KOPT-K1 (cell line): ENCODE measurements around the gene PRDX2.

Source experiments
- H3K27ac ChIP-seq: fragments of 200-600 bp; sonication (generic); 2 replicates; pipeline ENCODE4 v1.5.1; 2016; ENCODE audit warnings: antibody characterized with exemption, mild to moderate bottlenecking, low read depth, low read length; ENCODE audit not compliant: poor library complexity, severe bottlenecking
- H3K36me3 ChIP-seq: fragments of 200-600 bp; sonication (generic); 2 replicates; pipeline ENCODE4 v1.5.1; 2017; ENCODE audit warnings: antibody characterized with exemption, mild to moderate bottlenecking, low read length, moderate library complexity; ENCODE audit not compliant: insufficient read depth
- H3K9me3 ChIP-seq: fragments of 200-600 bp; sonication (generic); 2 replicates; pipeline ENCODE4 v1.5.1; 2017; ENCODE audit warnings: antibody characterized with exemption, low read length, mild to moderate bottlenecking; ENCODE audit not compliant: insufficient read depth, poor library complexity, severe bottlenecking

Gene PRDX2

GRCh38 chr19:12790628-12791344 lies 10.8 kb downstream of the PRDX2 start:
- Histone ChIP-seq H3K27ac (peak overlapping the region; percentile 94), H3K9me3 (no peaks in the 10 kb centered on the region), H3K36me3 (no peaks in the 10 kb centered on the region)

DNA sequence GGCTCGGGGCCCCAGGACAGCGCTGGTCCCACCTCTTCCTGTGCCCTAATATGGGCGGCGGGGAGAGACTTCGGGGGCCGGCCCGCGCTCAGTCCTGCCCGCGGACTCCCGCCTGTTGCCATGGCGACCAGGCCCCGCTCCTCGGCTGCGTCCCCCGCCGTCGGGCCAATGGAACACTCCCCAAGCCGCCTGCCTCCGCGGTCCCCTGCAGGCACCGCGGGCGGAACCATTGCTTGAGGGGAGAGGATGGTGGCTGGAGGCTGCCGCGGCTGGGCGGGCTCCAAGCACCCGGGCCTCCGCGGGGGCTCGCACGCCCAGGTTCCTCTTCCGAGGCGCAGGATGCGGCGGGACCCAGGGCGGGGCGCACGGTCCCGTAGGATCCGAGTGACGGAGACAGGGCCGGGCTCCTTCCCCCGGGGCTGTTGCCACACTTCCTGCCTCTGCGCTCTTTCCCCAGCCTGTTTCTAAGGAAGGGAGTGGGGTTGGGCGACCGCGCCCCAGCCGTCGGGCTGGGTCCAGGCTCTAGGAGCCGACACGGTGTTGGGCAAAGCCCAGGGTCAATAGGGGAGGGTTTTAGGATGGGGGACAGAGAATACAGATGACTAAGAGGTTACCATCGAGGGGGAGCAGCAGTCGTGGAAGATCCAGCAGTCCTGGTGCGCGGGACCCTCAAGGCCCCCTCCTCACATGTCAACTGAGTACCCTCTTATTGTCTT lies 11.5 kb downstream of the PRDX2 start:
- Histone ChIP-seq H3K9me3 (no peaks in the 10 kb centered on the region), H3K27ac (peak overlapping the region; percentile 94), H3K36me3 (no peaks in the 10 kb centered on the region)

GRCh38 chr19:12789098-12789903 lies 12.3 kb downstream of the PRDX2 start:
- no peaks in the 10 kb centered on the region for H3K9me3 ChIP-seq
- H3K27ac ChIP-seq = peak overlapping the region; percentile 94
- H3K36me3 ChIP-seq = no peaks in the 10 kb centered on the region

DNA sequence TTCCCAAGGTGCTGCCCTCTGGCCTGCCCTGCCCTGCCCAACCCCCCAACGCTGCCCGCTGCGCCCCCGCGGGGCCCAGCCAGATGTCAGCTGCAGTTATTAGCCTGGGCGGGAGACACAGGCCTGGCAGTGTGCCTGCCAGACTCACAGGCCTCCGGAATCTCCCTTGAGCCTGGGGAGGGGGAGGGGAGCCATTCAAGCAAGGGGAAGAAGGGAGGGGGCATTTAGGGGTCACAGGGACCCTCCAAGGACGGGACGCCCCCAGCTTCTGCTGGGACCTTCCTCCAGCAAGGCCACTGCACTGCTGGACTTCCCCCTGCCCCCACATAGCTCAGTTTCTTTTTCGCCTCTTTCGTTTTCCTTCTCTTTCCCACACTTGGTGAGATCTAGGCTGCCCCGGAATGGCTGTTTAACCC lies 12.9 kb downstream of the PRDX2 start:
- Histone ChIP-seq H3K9me3 (no peaks in the 10 kb centered on the region), H3K36me3 (no peaks in the 10 kb centered on the region), H3K27ac (peak overlapping the region; percentile 94)

DNA sequence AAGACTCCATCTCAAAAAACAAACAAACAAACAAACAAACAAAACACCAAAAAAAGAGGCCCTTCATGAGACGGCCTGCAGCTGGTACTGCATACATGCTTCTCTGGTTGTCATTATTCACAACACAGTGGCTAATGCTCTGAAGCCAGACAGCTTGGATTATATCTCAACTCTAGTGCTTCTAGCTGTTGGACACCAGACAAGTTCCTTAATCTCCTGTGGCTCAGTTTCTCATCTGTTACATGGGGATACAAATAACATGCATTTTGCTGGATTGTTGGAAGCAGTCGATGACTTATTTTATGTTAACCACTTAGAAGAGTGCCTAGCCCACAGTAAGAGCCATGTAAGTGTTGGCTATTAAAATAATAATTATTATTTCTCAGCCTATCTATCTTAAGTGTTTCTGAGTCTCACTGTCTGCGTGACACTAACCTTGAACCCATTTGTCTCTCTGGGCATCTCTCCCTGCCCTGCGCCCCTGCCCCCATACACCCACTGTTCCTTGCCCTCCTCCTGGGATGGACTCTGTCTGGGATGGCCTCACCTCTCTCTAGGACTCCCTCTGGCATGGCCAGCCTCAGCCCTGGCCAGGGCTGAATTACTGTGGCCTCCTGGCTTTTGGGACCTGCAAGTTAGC lies 13.4 kb downstream of the PRDX2 start:
- no peaks in the 10 kb centered on the region for H3K9me3 ChIP-seq
- no peaks in the 10 kb centered on the region for H3K36me3 ChIP-seq
- H3K27ac ChIP-seq = peak overlapping the region; percentile 94

DNA sequence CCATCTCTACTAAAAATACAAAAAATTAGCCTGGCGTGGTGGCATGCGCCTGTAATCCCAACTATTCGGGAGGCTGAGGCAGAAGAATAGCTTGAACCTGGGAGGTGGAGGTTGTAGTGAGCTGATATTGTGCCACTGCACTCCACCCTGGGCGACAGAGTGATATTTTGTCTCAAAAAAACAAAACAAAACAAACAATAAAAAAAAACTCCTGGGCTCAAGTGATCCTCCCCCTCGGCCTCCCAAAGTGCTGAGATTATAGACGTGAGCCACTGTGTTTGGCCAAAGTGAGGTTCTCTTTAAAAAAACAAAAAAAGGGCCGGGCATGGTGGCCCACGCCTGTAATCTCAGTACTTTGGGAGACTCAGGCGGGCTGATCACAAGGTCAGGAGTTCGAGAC lies 14.1 kb downstream of the PRDX2 start:
- Histone ChIP-seq H3K9me3 (no peaks in the 10 kb centered on the region), H3K36me3 (no peaks in the 10 kb centered on the region), H3K27ac (no peak overlapping the region)

DNA sequence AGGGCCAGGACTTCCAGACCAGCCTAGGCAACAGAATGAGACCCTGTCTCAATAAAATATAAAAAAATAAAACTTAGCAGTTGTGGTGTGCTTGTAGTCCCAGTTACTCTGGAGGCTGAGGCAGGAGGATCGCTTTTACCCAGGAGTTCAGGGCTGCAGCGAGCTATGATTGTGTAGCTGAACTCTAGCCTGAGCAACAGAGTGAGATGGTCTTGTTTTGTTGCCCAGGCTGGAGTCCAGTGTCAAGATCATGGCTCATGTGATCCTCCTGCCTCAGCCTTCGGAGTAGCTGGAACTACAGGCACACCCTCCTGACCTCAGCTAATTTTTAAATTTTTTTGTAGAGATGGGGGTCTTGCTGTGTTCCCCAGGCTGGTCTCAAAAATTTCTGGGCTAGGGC lies 14.6 kb downstream of the PRDX2 start:
- H3K27ac ChIP-seq = peak overlapping the region; percentile 99
- no peaks in the 10 kb centered on the region for H3K36me3 ChIP-seq
- no peaks in the 10 kb centered on the region for H3K9me3 ChIP-seq

DNA sequence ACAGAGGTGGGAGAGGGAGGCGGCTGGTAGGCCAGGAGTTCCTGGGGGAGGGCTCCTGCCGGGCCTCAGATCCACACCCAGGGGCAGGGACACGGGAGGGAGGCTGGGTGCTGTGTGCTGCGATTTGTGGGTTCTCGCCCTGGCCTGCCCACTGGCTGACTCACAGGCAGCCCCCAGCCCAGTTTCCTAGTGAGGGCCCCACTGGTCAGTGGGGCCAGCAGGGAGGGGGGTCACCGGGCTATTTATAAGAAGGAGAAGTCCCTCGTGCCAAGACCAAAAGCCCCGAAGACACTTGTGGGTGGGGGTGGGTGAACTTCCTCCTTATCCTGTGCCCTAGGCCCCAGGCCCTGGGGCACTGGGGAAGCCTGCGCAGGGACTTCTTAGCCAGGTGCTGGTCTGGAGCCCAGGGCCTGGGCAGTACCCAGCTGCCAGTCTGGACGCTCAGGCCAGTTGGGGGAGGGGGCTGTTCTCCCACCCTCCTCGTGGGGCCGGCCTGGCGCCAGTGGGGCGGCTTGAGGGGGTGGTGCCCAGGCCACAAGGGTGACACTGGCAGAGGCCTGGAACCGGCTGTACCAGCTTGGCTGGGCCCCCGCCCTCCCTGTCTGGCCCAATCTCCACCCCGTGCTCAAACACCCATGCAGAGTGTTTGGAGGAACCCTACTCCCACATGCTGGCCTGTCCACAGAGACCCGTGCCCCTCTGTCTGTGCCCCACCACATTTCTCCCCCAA lies 15.3 kb downstream of the PRDX2 start:
- Histone ChIP-seq H3K9me3 (no peaks in the 10 kb centered on the region), H3K36me3 (no peaks in the 10 kb centered on the region), H3K27ac (peak overlapping the region; percentile 99)

- Histone ChIP-seq H3K36me3 (no peaks in the 10 kb centered on the region), H3K27ac (peak overlapping the region; percentile 99), H3K9me3 (no peaks in the 10 kb centered on the region)
Measured at GRCh38 chr19:12785431-12786031, 16.1 kb downstream of the PRDX2 start.

DNA sequence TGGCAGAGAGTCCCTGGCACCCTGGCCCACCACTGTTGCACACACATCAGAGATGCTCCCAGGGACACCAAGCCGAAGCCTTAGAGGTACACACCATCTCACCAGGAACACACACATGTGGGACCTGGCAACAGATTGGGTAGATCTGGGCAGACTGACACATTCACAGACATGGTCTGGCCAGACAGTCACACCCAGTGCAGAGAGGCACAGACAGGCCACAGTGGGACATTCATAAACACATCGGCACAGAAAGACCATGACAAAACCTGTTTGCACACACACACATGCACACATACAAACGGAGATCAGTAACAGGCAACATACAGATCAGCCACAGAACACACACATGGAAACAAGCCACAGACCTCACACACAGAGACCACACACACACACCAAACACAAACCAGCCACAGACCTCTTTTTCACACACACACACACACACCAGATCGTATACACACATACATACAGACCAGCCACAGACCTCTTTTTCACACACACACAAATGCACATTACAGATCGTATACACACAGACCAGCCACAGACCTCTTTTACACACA lies 16.6 kb downstream of the PRDX2 start:
- Histone ChIP-seq H3K9me3 (no peaks in the 10 kb centered on the region), H3K27ac (peak overlapping the region; percentile 99), H3K36me3 (no peaks in the 10 kb centered on the region)

DNA sequence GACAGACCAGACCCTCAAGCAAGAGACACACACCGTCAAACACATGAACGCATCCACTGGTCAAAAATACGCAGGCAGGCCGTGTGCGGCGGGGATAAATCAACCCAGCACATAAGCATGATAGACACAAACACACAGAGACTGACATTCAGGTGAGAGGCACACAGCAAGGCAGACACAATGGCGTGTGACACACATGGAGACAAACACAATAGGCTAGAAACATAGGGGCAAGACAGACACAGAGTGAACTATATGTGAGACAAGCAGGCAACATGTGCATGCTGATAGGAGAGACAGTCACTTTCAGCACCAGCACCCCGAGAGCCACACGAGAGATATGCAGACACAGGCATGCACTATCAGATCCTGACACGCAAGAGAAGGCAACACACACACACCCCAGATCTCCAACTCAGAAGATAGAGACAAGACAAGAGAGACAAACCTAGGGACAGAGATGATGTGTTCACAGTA lies 17.2 kb downstream of the PRDX2 start:
- H3K36me3 ChIP-seq = no peaks in the 10 kb centered on the region
- H3K9me3 ChIP-seq = no peaks in the 10 kb centered on the region
- H3K27ac ChIP-seq = peak overlapping the region; percentile 99

GRCh38 chr19:12783849-12784393 lies 17.7 kb downstream of the PRDX2 start:
- Histone ChIP-seq H3K36me3 (no peaks in the 10 kb centered on the region), H3K9me3 (no peaks in the 10 kb centered on the region), H3K27ac (peak overlapping the region; percentile 99)

- no peaks in the 10 kb centered on the region for H3K9me3 ChIP-seq
- H3K36me3 ChIP-seq = no peaks in the 10 kb centered on the region
- H3K27ac ChIP-seq = peak overlapping the region; percentile 99
Measured at GRCh38 chr19:12783291-12783848, 18.2 kb downstream of the PRDX2 start.
